HEK293 (cell line): ENCODE results near the gene RIN3.

ENCODE experiments used
- CTCF ChIA-PET: fragments of 350-600 bp; formaldehyde crosslinking; extraction: SDS; loops from one replicate; lab custom pipeline; 2021; ENCODE audit warnings: antibody characterized with exemption; lab: Yijun Ruan, JAX
- POLR2A ChIA-PET: fragments of 300-600 bp; formaldehyde crosslinking; extraction: SDS; loops from one replicate; lab custom pipeline; 2020; ENCODE audit warnings: antibody characterized with exemption, inconsistent platforms; lab: Yijun Ruan, JAX
- H3K27ac ChIP-seq: fragments of 200-500 bp; sonication (Bioruptor generic); 2 replicates; pipeline ENCODE4 v1.5.1; 2014; ENCODE audit warnings: low read depth, low read length, control low read depth, inconsistent platforms; ENCODE audit errors: extremely low read depth
- H3K36me3 ChIP-seq, 2 experiments: fragments of 200-500 bp in 1 of 2; sonication (Bioruptor generic) in 1 of 2; 1 replicate in 1 of 2; 2 replicates in 1 of 2; pipeline ENCODE4 v1.5.1; 2014 to 2017; ENCODE audit warnings: inconsistent platforms in 2 of 2, low read length in 2 of 2; ENCODE audit not compliant: control insufficient read depth in 2 of 2, insufficient read depth in 1 of 2
- H3K4me1 ChIP-seq: fragments of 200-500 bp; sonication (Bioruptor generic); 2 replicates; pipeline ENCODE4 v1.5.1; 2014; ENCODE audit warnings: mild to moderate bottlenecking, low read length, inconsistent platforms; ENCODE audit not compliant: control insufficient read depth, insufficient read depth
- H3K4me3 ChIP-seq: 2 replicates; pipeline ENCODE4 v1.5.1; 2011; ENCODE audit warnings: low read depth, mild to moderate bottlenecking, control low read depth, low read length, moderate library complexity
- H3K9me3 ChIP-seq: fragments of 200-500 bp; sonication (Bioruptor generic); 2 replicates; pipeline ENCODE4 v1.5.1; 2014; ENCODE audit warnings: low read depth, low read length, inconsistent platforms; ENCODE audit not compliant: control insufficient read depth, insufficient read depth
- KLF10 ChIP-seq: fragments of 450-650 bp; IDR thresholded peaks from 2 replicates; pipeline ENCODE4 v1.5.1; 2018; ENCODE audit warnings: missing biosample characterization, mild to moderate bottlenecking, missing genetic modification characterization
- KLF8 ChIP-seq: fragments of 450-650 bp; formaldehyde crosslinking; IDR thresholded peaks from 2 replicates; pipeline ENCODE4 v1.5.1; 2016; ENCODE audit warnings: missing biosample characterization, missing genetic modification characterization
- SCRT1 ChIP-seq: fragments of 450-650 bp; formaldehyde crosslinking; IDR thresholded peaks from 2 replicates; pipeline ENCODE4 v1.5.1; 2016; ENCODE audit warnings: missing biosample characterization, missing genetic modification characterization, borderline replicate concordance
- SCRT2 ChIP-seq: fragments of 450-650 bp; formaldehyde crosslinking; IDR thresholded peaks from 2 replicates; pipeline ENCODE4 v1.5.1; 2016; ENCODE audit warnings: missing biosample characterization, missing genetic modification characterization
- SP3 ChIP-seq: fragments of 450-650 bp; formaldehyde crosslinking; IDR thresholded peaks from 2 replicates; pipeline ENCODE4 v1.5.1; 2016; ENCODE audit warnings: missing biosample characterization, missing genetic modification characterization
- WT1 ChIP-seq: fragments of 450-650 bp; formaldehyde crosslinking; IDR thresholded peaks from 2 replicates; pipeline ENCODE4 v1.5.1; 2016; ENCODE audit warnings: missing biosample characterization, missing genetic modification characterization
- ZFP3 ChIP-seq: fragments of 450-650 bp; formaldehyde crosslinking; IDR thresholded peaks from 2 replicates; pipeline ENCODE4 v1.5.1; 2016; ENCODE audit warnings: low read depth, missing biosample characterization, missing genetic modification characterization
- ZFP41 ChIP-seq: fragments of 450-650 bp; formaldehyde crosslinking; IDR thresholded peaks from 2 replicates; pipeline ENCODE4 v1.5.1; 2016; ENCODE audit warnings: missing biosample characterization, missing genetic modification characterization, borderline replicate concordance
- ZIC2 ChIP-seq: fragments of 450-650 bp; formaldehyde crosslinking; IDR thresholded peaks from 2 replicates; pipeline ENCODE4 v1.5.1; 2016; ENCODE audit warnings: missing biosample characterization, missing genetic modification characterization
- ZNF10 ChIP-seq: fragments of 450-650 bp; formaldehyde crosslinking; IDR thresholded peaks from 2 replicates; pipeline ENCODE4 v1.5.1; 2017; ENCODE audit warnings: missing biosample characterization, missing genetic modification characterization
- ZNF112 ChIP-seq: fragments of 450-650 bp; formaldehyde crosslinking; IDR thresholded peaks from 2 replicates; pipeline ENCODE4 v1.5.0; 2017; ENCODE audit warnings: missing biosample characterization, missing genetic modification characterization
- ZNF350 ChIP-seq: fragments of 450-650 bp; formaldehyde crosslinking; IDR thresholded peaks from 2 replicates; pipeline ENCODE4 v1.5.0; 2017; ENCODE audit warnings: missing biosample characterization, mild to moderate bottlenecking, missing genetic modification characterization
- ZNF423 ChIP-seq: fragments of 450-650 bp; formaldehyde crosslinking; IDR thresholded peaks from 2 replicates; pipeline ENCODE4 v1.5.1; 2016; ENCODE audit warnings: missing biosample characterization, missing genetic modification characterization
- ZNF426 ChIP-seq: fragments of 450-650 bp; formaldehyde crosslinking; IDR thresholded peaks from 2 replicates; pipeline ENCODE4 v1.5.1; 2017; ENCODE audit warnings: missing biosample characterization, missing genetic modification characterization, mild to moderate bottlenecking, inconsistent platforms, moderate library complexity
- ZNF48 ChIP-seq: fragments of 450-650 bp; formaldehyde crosslinking; IDR thresholded peaks from 2 replicates; pipeline ENCODE4 v1.5.1; 2016; ENCODE audit warnings: missing biosample characterization, missing genetic modification characterization
- ZNF548 ChIP-seq: fragments of 450-650 bp; formaldehyde crosslinking; IDR thresholded peaks from 2 replicates; pipeline ENCODE4 v1.5.1; 2016; ENCODE audit warnings: missing biosample characterization, missing genetic modification characterization
- ZNF621 ChIP-seq: fragments of 450-650 bp; formaldehyde crosslinking; IDR thresholded peaks from 2 replicates; pipeline ENCODE4 v1.5.1; 2017; ENCODE audit warnings: missing biosample characterization, missing genetic modification characterization
- ZNF664 ChIP-seq: fragments of 450-650 bp; formaldehyde crosslinking; IDR thresholded peaks from 2 replicates; pipeline ENCODE4 v1.5.1; 2016; ENCODE audit warnings: missing biosample characterization, missing genetic modification characterization
- ZNF843 ChIP-seq: fragments of 450-650 bp; formaldehyde crosslinking; IDR thresholded peaks from 2 replicates; pipeline ENCODE4 v1.5.1; 2016; ENCODE audit warnings: missing biosample characterization, missing genetic modification characterization
- TF ChIP-seq, protein P1 (sequence below): fragments of 450-650 bp; formaldehyde crosslinking; IDR thresholded peaks from 2 replicates; pipeline ENCODE4 v1.5.1; 2016; ENCODE audit warnings: missing biosample characterization, missing genetic modification characterization
- TF ChIP-seq, protein P2 (sequence below): fragments of 450-650 bp; formaldehyde crosslinking; IDR thresholded peaks from 2 replicates; pipeline ENCODE4 v1.5.1; 2017; ENCODE audit warnings: missing biosample characterization, missing genetic modification characterization
- TF ChIP-seq, protein P3 (sequence below): fragments of 450-650 bp; formaldehyde crosslinking; optimal IDR thresholded peaks from 2 replicates; pipeline ENCODE3; 2016; ENCODE audit warnings: missing biosample characterization, mild to moderate bottlenecking, missing genetic modification characterization
- TF ChIP-seq, protein P4 (sequence below): fragments of 450-650 bp; formaldehyde crosslinking; IDR thresholded peaks from 2 replicates; pipeline ENCODE4 v1.5.1; 2016; ENCODE audit warnings: missing biosample characterization, missing genetic modification characterization
- TF ChIP-seq, protein P5 (sequence below): fragments of 450-650 bp; formaldehyde crosslinking; IDR thresholded peaks from 2 replicates; pipeline ENCODE4 v1.5.1; 2017; ENCODE audit warnings: missing biosample characterization, mild to moderate bottlenecking, missing genetic modification characterization, moderate library complexity
- TF ChIP-seq, protein P6 (sequence below): fragments of 450-650 bp; formaldehyde crosslinking; IDR thresholded peaks from 2 replicates; pipeline ENCODE4 v1.5.1; 2016; ENCODE audit warnings: missing biosample characterization, missing genetic modification characterization

Gene RIN3

DNA sequence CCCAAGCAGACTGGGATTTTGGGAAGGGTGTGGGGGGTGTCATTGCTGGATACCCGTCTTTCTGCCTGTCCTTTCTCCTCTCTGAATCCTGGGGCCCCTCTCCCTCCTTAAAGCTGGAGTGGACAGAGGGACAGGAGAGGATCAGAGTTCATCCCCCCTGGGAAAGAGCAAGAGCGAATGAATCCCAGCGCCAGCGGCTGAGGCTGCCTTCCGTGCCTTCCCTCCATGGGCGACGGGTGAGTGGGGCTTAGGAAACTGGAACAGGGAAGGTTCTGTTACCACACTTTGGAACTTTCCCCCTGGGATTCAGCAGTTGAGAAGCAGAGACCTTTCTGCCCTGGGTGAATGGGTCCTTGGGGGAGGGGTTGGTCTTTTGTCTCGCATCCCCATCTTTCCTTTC, 16.2 kb upstream of the RIN3 start (continued):
- TF ChIP-seq ZNF621, result no peak
- no peak for TF ChIP-seq ZNF112 (tag by site-specific recombination)
- TF ChIP-seq, protein P1, sequence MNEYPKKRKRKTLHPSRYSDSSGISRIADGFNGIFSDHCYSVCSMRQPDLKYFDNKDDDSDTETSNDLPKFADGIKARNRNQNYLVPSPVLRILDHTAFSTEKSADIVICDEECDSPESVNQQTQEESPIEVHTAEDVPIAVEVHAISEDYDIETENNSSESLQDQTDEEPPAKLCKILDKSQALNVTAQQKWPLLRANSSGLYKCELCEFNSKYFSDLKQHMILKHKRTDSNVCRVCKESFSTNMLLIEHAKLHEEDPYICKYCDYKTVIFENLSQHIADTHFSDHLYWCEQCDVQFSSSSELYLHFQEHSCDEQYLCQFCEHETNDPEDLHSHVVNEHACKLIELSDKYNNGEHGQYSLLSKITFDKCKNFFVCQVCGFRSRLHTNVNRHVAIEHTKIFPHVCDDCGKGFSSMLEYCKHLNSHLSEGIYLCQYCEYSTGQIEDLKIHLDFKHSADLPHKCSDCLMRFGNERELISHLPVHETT (tag by site-specific recombination), result no peak
- TF ChIP-seq, protein P2, sequence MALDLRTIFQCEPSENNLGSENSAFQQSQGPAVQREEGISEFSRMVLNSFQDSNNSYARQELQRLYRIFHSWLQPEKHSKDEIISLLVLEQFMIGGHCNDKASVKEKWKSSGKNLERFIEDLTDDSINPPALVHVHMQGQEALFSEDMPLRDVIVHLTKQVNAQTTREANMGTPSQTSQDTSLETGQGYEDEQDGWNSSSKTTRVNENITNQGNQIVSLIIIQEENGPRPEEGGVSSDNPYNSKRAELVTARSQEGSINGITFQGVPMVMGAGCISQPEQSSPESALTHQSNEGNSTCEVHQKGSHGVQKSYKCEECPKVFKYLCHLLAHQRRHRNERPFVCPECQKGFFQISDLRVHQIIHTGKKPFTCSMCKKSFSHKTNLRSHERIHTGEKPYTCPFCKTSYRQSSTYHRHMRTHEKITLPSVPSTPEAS, result no peak
- no peak for TF ChIP-seq ZNF423 (tag by site-specific recombination)
- TF ChIP-seq, protein P3, sequence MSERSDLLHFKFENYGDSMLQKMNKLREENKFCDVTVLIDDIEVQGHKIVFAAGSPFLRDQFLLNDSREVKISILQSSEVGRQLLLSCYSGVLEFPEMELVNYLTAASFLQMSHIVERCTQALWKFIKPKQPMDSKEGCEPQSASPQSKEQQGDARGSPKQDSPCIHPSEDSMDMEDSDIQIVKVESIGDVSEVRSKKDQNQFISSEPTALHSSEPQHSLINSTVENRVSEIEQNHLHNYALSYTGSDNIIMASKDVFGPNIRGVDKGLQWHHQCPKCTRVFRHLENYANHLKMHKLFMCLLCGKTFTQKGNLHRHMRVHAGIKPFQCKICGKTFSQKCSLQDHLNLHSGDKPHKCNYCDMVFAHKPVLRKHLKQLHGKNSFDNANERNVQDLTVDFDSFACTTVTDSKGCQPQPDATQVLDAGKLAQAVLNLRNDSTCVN (tag by site-specific recombination), result no peak
- TF ChIP-seq ZNF10 (tag by site-specific recombination), result no peak
- no peak for TF ChIP-seq ZFP41 (tag by site-specific recombination)
- no peak for TF ChIP-seq ZFP3 (tag by site-specific recombination)
- no peak for TF ChIP-seq ZNF664 (tag by site-specific recombination)
- TF ChIP-seq, all 188 proteins: peak for 0

DNA sequence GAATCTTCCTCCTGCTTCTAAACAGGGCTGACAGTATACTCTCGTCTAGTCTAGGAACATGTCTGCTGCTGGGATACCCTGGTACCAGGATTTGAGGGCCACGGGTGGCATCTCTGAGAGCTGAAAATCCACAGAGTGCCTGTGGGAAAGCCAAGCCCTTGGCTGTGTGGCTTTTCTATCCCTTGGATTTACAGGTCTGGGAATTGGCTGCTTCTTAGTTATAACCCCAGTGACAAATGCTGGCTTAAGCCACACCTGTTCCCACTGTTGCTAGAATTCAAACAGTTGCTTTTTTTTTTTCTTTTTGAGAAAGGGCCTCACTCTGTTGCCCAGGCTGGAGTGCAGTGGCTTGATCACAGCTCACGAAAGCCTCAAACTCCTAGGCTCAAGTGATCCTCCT, 14.3 kb upstream of the RIN3 start:
- Histone ChIP-seq H3K27ac (no peak overlapping the region), H3K36me3 (no peaks in the 10 kb centered on the region), H3K9me3 (no peaks in the 10 kb centered on the region), H3K4me1 (no peaks in the 10 kb centered on the region), H3K4me3 (no peak overlapping the region)
- ChIA-PET CTCF (interaction anchor here (0.6 kb wide), 1 partner anchor 18 kb away, joined by 3 read pairs; no protein-coding TSS in a partner anchor), POLR2A (no interaction called here)
- TF ChIP-seq, protein P4, sequence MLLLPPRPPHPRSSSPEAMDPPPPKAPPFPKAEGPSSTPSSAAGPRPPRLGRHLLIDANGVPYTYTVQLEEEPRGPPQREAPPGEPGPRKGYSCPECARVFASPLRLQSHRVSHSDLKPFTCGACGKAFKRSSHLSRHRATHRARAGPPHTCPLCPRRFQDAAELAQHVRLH, result no peak
- no peak for TF ChIP-seq KLF8 (tag by site-specific recombination)
- TF ChIP-seq ZNF426 (tag by site-specific recombination), result no peak
- TF ChIP-seq KLF10 (tag by site-specific recombination), result no peak
- no peak for TF ChIP-seq ZNF843 (tag by site-specific recombination)

DNA sequence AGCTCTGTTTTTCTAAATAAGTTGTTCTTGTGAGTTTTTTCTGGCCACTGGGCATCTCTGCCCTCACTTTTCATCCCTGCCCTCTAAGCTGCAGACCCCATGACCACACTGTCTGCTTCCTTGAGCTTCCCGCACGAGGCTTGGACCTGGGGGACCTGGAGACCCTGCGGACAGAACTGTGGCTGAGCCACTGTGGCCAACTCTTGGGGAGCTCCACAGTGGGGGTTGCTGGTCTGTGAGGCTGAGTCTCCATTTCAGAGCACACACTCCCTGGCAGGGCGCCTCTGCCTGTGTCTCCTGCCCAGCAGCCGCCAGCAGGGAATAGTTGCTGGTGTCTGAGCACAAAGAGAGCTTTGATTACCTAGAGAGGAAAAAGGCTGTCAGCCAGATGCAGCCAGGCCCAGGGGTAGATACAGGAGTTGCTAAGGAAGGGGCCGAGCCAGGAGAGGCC, 13.1 kb upstream of the RIN3 start:
- TF ChIP-seq WT1 (tag by site-specific recombination), result no peak
- TF ChIP-seq ZIC2, result peak; percentile 93
- Histone ChIP-seq H3K4me3 (no peak overlapping the region), H3K27ac (no peak overlapping the region), H3K4me1 (no peaks in the 10 kb centered on the region), H3K36me3 (no peaks in the 10 kb centered on the region), H3K9me3 (no peaks in the 10 kb centered on the region)
- CTCF ChIA-PET, result no interaction called here
- POLR2A ChIA-PET, result no interaction called here

DNA sequence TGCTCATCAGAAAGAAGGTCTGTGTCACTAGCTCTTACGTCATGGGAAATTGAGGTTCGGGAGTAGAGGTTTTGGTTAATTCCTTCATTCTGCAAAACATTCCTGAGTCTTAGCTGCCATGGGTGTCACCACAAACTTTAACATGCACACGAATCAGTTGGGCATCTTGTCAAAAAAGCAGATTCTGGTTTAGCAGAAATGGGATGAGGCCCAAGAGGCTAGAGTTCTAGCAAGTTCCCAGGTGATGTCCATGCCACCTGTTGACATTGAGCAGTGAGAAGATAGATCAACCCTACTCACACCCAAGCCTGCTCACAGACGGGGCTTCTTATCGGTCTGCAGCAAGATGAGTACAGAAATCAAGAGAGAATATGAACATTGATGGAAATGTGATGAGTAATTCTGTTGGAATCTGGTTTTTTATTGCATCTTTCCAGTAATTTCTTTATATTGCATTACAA, 11.7 kb upstream of the RIN3 start:
- H3K36me3 ChIP-seq, result no peaks in the 10 kb centered on the region
- no peaks in the 10 kb centered on the region for H3K9me3 ChIP-seq
- POLR2A ChIA-PET, result interaction anchor here (1.1 kb wide), 1 partner anchor 462 kb away, joined by 3 read pairs; the partner anchor contains the start of gene TRIP11
- H3K27ac ChIP-seq, result no peak overlapping the region
- CTCF ChIA-PET, result no interaction called here
- TF ChIP-seq SP3 (tag by site-specific recombination) (no peak), ZNF48 (tag by site-specific recombination) (no peak), SCRT1 (tag by site-specific recombination) (peak; percentile 59; the same call in 1 of the 2 replicates), SCRT2 (peak; percentile 85), ZNF548 (tag by site-specific recombination) (no peak), ZNF350 (tag by site-specific recombination) (no peak)
- TF ChIP-seq, protein P5, sequence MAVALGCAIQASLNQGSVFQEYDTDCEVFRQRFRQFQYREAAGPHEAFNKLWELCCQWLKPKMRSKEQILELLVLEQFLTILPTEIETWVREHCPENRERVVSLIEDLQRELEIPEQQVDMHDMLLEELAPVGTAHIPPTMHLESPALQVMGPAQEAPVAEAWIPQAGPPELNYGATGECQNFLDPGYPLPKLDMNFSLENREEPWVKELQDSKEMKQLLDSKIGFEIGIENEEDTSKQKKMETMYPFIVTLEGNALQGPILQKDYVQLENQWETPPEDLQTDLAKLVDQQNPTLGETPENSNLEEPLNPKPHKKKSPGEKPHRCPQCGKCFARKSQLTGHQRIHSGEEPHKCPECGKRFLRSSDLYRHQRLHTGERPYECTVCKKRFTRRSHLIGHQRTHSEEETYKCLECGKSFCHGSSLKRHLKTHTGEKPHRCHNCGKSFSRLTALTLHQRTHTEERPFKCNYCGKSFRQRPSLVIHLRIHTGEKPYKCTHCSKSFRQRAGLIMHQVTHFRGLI (tag by site-specific recombination), result no peak
- TF ChIP-seq, protein P6, sequence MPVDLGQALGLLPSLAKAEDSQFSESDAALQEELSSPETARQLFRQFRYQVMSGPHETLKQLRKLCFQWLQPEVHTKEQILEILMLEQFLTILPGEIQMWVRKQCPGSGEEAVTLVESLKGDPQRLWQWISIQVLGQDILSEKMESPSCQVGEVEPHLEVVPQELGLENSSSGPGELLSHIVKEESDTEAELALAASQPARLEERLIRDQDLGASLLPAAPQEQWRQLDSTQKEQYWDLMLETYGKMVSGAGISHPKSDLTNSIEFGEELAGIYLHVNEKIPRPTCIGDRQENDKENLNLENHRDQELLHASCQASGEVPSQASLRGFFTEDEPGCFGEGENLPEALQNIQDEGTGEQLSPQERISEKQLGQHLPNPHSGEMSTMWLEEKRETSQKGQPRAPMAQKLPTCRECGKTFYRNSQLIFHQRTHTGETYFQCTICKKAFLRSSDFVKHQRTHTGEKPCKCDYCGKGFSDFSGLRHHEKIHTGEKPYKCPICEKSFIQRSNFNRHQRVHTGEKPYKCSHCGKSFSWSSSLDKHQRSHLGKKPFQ (tag by site-specific recombination), result no peak
- no peak overlapping the region for H3K4me3 ChIP-seq
- no peaks in the 10 kb centered on the region for H3K4me1 ChIP-seq
